ENCODE results near the gene GNAT1. TPM values are rescaled to one million over a fixed set of nuclear protein-coding genes. Genes with fewer than 3 reads are reported as not detected.

Gene GNAT1
- total and polyA plus RNA-seq, 4 donors = not detected

GRCh38 chr3:50166620-50167019, 24.8 kb upstream of the GNAT1 start:
- Histone ChIP-seq H3K4me1 (ENCODE audit: control insufficient read depth in 1 of 2, insufficient read depth in 2 of 2, low read length in 2 of 2) (peaks cover 0 to 4% of the 10 kb centered on the region in 2 donors), H3K27me3 (ENCODE audit: control insufficient read depth in 1 of 2, insufficient read depth in 2 of 2, low read length in 1 of 2) (no peaks in the 10 kb centered on the region), H3K36me3 (ENCODE audit: control insufficient read depth in 1 of 2, insufficient read depth in 2 of 2, low read length in 1 of 2) (no peaks in the 10 kb centered on the region), H3K27ac (ENCODE audit: low read depth in 1 of 2, low read length in 2 of 2) (peak overlapping the region in 1 of 2 donors; percentile 90), H3K9me3 (ENCODE audit: control insufficient read depth, low read length) (no peaks in the 10 kb centered on the region), H3K4me3 (ENCODE audit: low read length in 2 of 2) (no peak overlapping the region)
- whole genome bisulfite sequencing, 2 donors = 27 to 32% methylated on average over 6 of the region's 6 CpGs
- DNase-seq (no peak), ATAC-seq (ENCODE audit: low FRiP score) (no peak)
- intact Hi-C loops (cut with DNase I) = no loop called here

- Histone ChIP-seq H3K4me3 (ENCODE audit: low read length in 2 of 2) (no peak overlapping the region), H3K36me3 (ENCODE audit: control insufficient read depth in 1 of 2, insufficient read depth in 2 of 2, low read length in 1 of 2) (no peaks in the 10 kb centered on the region), H3K9me3 (ENCODE audit: control insufficient read depth, low read length) (no peaks in the 10 kb centered on the region), H3K27me3 (ENCODE audit: control insufficient read depth in 1 of 2, insufficient read depth in 2 of 2, low read length in 1 of 2) (no peaks in the 10 kb centered on the region), H3K4me1 (ENCODE audit: control insufficient read depth in 1 of 2, insufficient read depth in 2 of 2, low read length in 2 of 2) (peaks cover 0 to 4% of the 10 kb centered on the region in 2 donors), H3K27ac (ENCODE audit: low read depth in 1 of 2, low read length in 2 of 2) (peak overlapping the region in 1 of 2 donors; percentile 90)
- ATAC-seq (ENCODE audit: low FRiP score) = no peak
- no peak for DNase-seq
- intact Hi-C loops (cut with DNase I) = no loop called here
- 74 to 77% methylated on average over 16 of the region's 16 CpGs for WGBS, 2 donors
Measured at GRCh38 chr3:50167069-50167840, 24.2 kb upstream of the GNAT1 start.

GRCh38 chr3:50167841-50168209, 23.6 kb upstream of the GNAT1 start:
- no peak overlapping the region for H3K4me3 ChIP-seq (ENCODE audit: low read length in 2 of 2)
- H3K27me3 ChIP-seq (ENCODE audit: control insufficient read depth in 1 of 2, insufficient read depth in 2 of 2, low read length in 1 of 2) = no peaks in the 10 kb centered on the region
- no peaks in the 10 kb centered on the region for H3K9me3 ChIP-seq (ENCODE audit: control insufficient read depth, low read length)
- peaks cover 0 to 4% of the 10 kb centered on the region in 2 donors for H3K4me1 ChIP-seq (ENCODE audit: control insufficient read depth in 1 of 2, insufficient read depth in 2 of 2, low read length in 2 of 2)
- no peak for ATAC-seq (ENCODE audit: low FRiP score)
- intact Hi-C loops (cut with DNase I) = no loop called here
- no peak overlapping the region for H3K27ac ChIP-seq (ENCODE audit: low read depth in 1 of 2, low read length in 2 of 2)
- DNase-seq = no peak
- no peaks in the 10 kb centered on the region for H3K36me3 ChIP-seq (ENCODE audit: control insufficient read depth in 1 of 2, insufficient read depth in 2 of 2, low read length in 1 of 2)
- WGBS, 2 donors = 96 to 97% methylated on average over 7 of the region's 7 CpGs

- H3K27me3 ChIP-seq (ENCODE audit: control insufficient read depth in 1 of 2, insufficient read depth in 2 of 2, low read length in 1 of 2) = no peaks in the 10 kb centered on the region
- intact Hi-C loops (cut with DNase I) = no loop called here
- no peak overlapping the region for H3K4me3 ChIP-seq (ENCODE audit: low read length in 2 of 2)
- 75 to 78% methylated on average over 9 of the region's 9 CpGs for WGBS, 2 donors
- DNase-seq (no peak), ATAC-seq (ENCODE audit: low FRiP score) (no peak)
- no peak overlapping the region for H3K27ac ChIP-seq (ENCODE audit: low read depth in 1 of 2, low read length in 2 of 2)
- H3K9me3 ChIP-seq (ENCODE audit: control insufficient read depth, low read length) = no peaks in the 10 kb centered on the region
- H3K36me3 ChIP-seq (ENCODE audit: control insufficient read depth in 1 of 2, insufficient read depth in 2 of 2, low read length in 1 of 2) = no peaks in the 10 kb centered on the region
- peaks cover 0 to 4% of the 10 kb centered on the region in 2 donors for H3K4me1 ChIP-seq (ENCODE audit: control insufficient read depth in 1 of 2, insufficient read depth in 2 of 2, low read length in 2 of 2)
Measured at GRCh38 chr3:50168388-50168787, 23.0 kb upstream of the GNAT1 start.

GRCh38 chr3:50168791-50169190, 22.6 kb upstream of the GNAT1 start:
- no peaks in the 10 kb centered on the region for H3K36me3 ChIP-seq (ENCODE audit: control insufficient read depth in 1 of 2, insufficient read depth in 2 of 2, low read length in 1 of 2)
- DNase-seq (no peak), ATAC-seq (ENCODE audit: low FRiP score) (no peak)
- no peaks in the 10 kb centered on the region for H3K9me3 ChIP-seq (ENCODE audit: control insufficient read depth, low read length)
- 96 to 98% methylated on average over 6 of the region's 6 CpGs for WGBS, 2 donors
- H3K4me1 ChIP-seq (ENCODE audit: control insufficient read depth in 1 of 2, insufficient read depth in 2 of 2, low read length in 2 of 2) = peaks cover 0 to under 1% of the 10 kb centered on the region in 2 donors
- H3K27me3 ChIP-seq (ENCODE audit: control insufficient read depth in 1 of 2, insufficient read depth in 2 of 2, low read length in 1 of 2) = no peaks in the 10 kb centered on the region
- H3K4me3 ChIP-seq (ENCODE audit: low read length in 2 of 2) = no peak overlapping the region
- intact Hi-C loops (cut with DNase I) = no loop called here
- peak overlapping the region in 1 of 2 donors; percentile 0 for H3K27ac ChIP-seq (ENCODE audit: low read depth in 1 of 2, low read length in 2 of 2)

GRCh38 chr3:50169232-50169832, 22.1 kb upstream of the GNAT1 start:
- no peaks in the 10 kb centered on the region for H3K27me3 ChIP-seq (ENCODE audit: control insufficient read depth in 1 of 2, insufficient read depth in 2 of 2, low read length in 1 of 2)
- H3K4me1 ChIP-seq (ENCODE audit: control insufficient read depth in 1 of 2, insufficient read depth in 2 of 2, low read length in 2 of 2) = no peaks in the 10 kb centered on the region
- WGBS, 2 donors = 86 to 88% methylated on average over 11 of the region's 11 CpGs
- no peak for DNase-seq
- no peaks in the 10 kb centered on the region for H3K9me3 ChIP-seq (ENCODE audit: control insufficient read depth, low read length)
- intact Hi-C loops (cut with DNase I) = no loop called here
- no peak overlapping the region for H3K27ac ChIP-seq (ENCODE audit: low read depth in 1 of 2, low read length in 2 of 2)
- H3K36me3 ChIP-seq (ENCODE audit: control insufficient read depth in 1 of 2, insufficient read depth in 2 of 2, low read length in 1 of 2) = no peaks in the 10 kb centered on the region
- ATAC-seq (ENCODE audit: low FRiP score) = no peak
- no peak overlapping the region for H3K4me3 ChIP-seq (ENCODE audit: low read length in 2 of 2)

GRCh38 chr3:50169858-50170257, 21.6 kb upstream of the GNAT1 start:
- no peaks in the 10 kb centered on the region for H3K27me3 ChIP-seq (ENCODE audit: control insufficient read depth in 1 of 2, insufficient read depth in 2 of 2, low read length in 1 of 2)
- ATAC-seq (ENCODE audit: low FRiP score) (no peak), DNase-seq (no peak)
- H3K4me1 ChIP-seq (ENCODE audit: control insufficient read depth in 1 of 2, insufficient read depth in 2 of 2, low read length in 2 of 2) = no peaks in the 10 kb centered on the region
- H3K27ac ChIP-seq (ENCODE audit: low read depth in 1 of 2, low read length in 2 of 2) = no peak overlapping the region
- intact Hi-C loops (cut with DNase I) = no loop called here
- H3K4me3 ChIP-seq (ENCODE audit: low read length in 2 of 2) = no peak overlapping the region
- H3K9me3 ChIP-seq (ENCODE audit: control insufficient read depth, low read length) = no peaks in the 10 kb centered on the region
- H3K36me3 ChIP-seq (ENCODE audit: control insufficient read depth in 1 of 2, insufficient read depth in 2 of 2, low read length in 1 of 2) = no peaks in the 10 kb centered on the region
- WGBS, 2 donors = 95 to 96% methylated on average over 1 of the region's 1 CpG

GRCh38 chr3:50170689-50171088, 20.7 kb upstream of the GNAT1 start:
- H3K9me3 ChIP-seq (ENCODE audit: control insufficient read depth, low read length) = no peaks in the 10 kb centered on the region
- no peaks in the 10 kb centered on the region for H3K36me3 ChIP-seq (ENCODE audit: control insufficient read depth in 1 of 2, insufficient read depth in 2 of 2, low read length in 1 of 2)
- no peak overlapping the region for H3K4me3 ChIP-seq (ENCODE audit: low read length in 2 of 2)
- 90 to 91% methylated on average over 10 of the region's 10 CpGs for WGBS, 2 donors
- intact Hi-C loops (cut with DNase I) = no loop called here
- ATAC-seq (ENCODE audit: low FRiP score) = no peak
- DNase-seq = peak in 1 of 2 donors; percentile 87
- H3K4me1 ChIP-seq (ENCODE audit: control insufficient read depth in 1 of 2, insufficient read depth in 2 of 2, low read length in 2 of 2) = no peaks in the 10 kb centered on the region
- no peaks in the 10 kb centered on the region for H3K27me3 ChIP-seq (ENCODE audit: control insufficient read depth in 1 of 2, insufficient read depth in 2 of 2, low read length in 1 of 2)
- no peak overlapping the region for H3K27ac ChIP-seq (ENCODE audit: low read depth in 1 of 2, low read length in 2 of 2)

All from aorta (tissue), 5 donors.